ENCODE data around the gene VPS16.

Gene VPS16

DNA sequence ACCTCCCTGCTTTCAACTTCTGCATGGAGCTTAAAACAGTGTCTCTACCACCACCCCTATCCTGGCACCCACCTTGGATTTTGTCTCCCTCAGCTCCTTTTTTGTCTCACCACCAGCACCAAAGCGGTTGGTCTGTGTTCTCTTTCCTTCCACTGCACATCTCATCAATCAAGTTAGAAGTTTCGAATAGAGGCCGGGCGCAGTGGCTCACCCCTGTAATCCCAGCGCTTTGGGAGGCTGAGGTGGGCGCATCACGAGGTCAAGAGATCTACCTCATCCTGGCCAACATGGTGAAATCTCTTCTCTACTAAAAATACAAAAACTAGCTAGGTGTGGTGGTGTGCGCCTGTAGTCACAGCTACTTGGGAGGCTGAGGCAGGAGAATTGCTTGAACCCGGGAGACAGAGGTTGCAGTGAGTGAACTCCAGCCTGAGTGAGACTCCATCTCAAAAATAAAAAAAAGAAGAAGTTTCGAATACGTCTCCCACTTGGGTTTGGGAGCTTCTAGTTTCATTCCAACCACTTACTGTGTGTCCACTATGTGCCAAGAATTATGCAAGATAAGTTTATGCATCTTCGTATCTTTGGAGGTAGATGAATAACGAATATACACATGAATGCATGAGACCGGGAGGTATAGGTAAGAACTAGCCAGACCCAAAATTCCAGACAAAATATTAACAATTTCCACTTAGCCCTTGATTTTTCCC, 6.0 kb upstream of the VPS16 start:
- in situ Hi-C loops (cut with MboI; ENCODE audit: low sequenced_read_pairs), result no loop called here

DNA sequence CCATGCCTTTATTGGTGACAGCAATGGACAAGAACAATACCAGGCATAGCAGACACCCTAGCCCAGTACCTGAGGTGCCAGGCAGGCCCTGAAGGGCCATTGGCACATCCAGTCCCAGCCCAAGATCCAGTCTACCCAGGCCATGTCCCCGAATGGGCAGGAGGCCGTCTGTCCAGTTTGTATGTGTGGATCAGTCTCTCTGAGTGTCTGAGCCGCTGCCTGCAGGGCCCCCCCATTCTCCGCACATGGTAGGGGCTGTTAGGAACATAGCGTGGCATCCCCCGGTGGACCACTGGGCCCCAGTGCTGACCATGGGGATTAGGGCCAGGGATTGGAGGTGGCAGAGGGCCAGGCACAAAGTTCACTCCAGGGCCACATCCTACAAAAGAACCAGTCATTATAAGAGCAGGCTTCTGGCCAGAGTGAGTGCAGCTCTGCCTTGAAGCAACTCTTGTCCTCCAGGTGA, 5.2 kb upstream of the VPS16 start:
- in situ Hi-C loops (cut with MboI; ENCODE audit: low sequenced_read_pairs), result no loop called here

DNA sequence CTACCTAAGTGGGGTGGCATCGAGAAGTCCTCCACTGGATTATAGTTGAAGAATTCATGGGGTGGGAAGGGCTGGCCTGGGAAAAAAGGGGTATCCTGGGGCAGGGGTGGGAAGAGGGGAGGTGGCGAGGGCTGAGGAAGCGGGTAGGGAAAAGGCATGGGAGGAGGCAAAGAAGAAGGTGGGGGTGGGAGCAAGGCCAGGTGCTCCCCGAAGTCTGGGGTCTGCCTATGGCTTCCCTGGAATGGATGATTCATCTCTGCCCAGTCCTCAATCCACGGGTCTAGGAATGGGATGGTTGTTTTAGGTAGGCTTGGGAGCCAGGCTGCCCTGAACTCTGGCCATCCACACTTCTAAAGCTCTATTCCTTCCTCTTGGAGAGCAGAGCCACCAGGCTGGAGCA, 4.5 kb upstream of the VPS16 start:
- in situ Hi-C loops (cut with MboI; ENCODE audit: low sequenced_read_pairs), result no loop called here

DNA sequence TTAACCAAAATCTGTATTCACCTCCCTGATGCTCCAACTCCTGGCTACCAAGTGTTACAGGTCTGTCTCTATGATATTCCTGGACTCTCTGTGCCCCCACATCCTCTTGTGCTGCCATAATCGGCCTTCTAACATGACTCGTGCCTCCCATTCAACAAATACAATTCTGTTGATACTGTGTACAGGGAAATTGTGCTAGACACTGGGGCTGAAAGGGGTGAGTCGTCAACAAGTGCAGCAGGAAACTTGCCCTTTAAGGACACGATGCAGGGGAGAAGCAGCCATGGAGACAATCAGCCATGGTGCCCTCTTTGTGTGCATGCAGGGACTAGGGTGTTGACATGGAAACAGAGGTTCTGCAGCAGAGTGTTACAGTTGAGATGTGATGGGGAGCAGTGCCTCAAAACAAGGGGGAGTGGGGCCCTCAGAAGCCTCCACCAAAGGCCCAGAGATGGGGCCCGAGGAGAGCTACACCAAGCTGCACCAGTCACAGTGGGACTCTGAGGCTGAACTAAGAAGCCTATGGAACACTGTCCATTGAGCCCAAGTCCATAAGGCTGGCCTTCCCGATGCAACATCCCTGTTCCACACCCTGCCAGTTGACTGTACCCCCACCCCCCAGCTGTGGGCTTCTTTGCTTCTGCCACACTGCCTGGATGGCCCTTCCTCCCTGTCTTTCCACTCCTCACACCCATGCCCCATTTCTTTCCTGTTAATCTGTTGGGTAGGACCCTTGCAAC, 3.2 kb upstream of the VPS16 start:
- in situ Hi-C loops (cut with MboI; ENCODE audit: low sequenced_read_pairs), result no loop called here

DNA sequence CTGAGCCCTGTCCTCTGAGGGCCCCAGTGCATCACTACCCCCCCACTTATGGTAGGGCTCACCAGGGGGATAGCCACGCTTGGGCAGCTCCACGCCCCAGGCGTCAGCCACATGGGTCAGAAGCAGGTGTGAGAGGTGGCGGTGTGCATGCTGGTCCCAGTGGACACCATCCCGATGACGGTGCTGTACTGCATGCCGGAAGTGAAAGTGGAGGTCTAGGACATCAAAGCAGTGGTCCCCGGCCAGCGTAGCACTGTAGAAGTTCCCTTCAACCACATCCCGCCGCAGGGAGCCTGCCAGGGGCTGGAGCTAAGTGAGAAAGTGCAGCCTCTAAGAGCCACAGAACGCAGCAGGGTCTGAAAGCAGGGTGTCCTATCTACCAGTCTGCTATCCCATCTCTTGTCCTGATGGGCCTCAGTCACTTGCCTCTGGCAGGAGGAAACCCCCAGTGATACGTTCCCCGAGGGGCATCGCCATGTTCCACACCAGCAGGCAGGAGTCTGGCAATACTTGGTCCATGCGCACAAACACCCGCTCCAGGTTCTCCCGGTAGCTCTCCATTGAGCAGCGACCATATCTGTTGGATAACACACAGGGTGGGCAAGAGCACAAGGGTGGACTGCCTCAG, 2.3 kb upstream of the VPS16 start:
- in situ Hi-C loops (cut with MboI; ENCODE audit: low sequenced_read_pairs), result no loop called here

DNA sequence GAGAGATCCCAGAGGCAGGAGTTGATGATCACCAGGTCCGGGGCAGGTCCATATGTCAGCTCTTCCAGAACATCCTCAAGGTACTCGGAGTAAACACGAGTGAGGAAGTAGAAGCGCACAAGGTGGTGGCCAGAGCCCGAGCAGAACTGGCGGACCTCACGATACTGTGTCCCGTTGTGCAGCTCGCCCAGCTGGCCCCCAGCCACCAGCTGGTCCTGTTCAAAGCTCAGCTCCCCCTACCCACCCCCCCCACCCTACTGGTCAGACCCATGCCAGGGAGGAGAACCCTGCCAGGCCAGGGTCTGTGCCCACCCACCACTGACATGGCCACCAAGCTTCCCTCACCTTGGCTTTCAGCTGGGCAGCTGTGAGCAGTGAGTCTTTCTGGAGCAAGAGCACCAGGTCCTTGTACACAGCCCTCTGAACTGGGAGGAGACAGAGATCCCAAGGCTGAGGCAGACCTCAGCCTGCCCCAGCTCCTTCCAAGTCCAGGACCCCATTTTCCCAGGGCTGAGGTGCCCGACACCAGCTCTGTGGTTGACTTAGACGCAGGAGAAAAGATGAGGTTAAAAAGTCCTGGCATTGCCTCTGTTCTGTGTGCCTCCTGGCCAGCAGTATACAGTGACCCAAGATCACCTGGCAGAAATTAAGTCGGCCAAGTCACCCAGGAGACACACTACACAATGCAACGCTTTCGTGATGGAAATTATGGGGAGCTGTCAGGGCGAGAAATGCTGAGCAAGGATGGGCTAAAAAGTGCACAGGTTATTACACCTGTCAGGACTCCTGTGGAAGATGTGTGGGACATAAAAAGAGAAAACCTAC, 1.5 kb upstream of the VPS16 start:
- in situ Hi-C loops (cut with MboI; ENCODE audit: low sequenced_read_pairs), result no loop called here

DNA sequence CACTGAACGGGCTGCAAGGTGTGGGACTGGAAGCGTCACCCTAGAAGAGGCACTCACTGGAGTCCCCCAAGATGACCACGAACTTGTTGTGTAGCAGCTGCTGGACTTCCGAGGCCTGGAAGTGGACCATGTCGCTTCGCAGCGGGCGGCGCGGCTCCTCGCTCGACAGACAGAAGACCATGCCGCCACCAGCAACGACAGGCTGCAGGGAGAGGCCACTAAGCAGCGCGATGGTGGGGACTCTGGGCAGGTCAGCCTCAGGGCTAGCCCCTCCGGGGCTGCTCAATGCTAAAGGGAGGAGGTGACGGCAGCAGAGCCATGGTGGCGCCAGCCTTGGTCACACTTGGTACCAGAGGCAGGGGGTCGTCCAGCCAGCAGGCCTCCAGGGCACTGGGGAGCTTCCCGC, 810 bp upstream of the VPS16 start:
- in situ Hi-C loops (cut with MboI; ENCODE audit: low sequenced_read_pairs), result no loop called here

DNA sequence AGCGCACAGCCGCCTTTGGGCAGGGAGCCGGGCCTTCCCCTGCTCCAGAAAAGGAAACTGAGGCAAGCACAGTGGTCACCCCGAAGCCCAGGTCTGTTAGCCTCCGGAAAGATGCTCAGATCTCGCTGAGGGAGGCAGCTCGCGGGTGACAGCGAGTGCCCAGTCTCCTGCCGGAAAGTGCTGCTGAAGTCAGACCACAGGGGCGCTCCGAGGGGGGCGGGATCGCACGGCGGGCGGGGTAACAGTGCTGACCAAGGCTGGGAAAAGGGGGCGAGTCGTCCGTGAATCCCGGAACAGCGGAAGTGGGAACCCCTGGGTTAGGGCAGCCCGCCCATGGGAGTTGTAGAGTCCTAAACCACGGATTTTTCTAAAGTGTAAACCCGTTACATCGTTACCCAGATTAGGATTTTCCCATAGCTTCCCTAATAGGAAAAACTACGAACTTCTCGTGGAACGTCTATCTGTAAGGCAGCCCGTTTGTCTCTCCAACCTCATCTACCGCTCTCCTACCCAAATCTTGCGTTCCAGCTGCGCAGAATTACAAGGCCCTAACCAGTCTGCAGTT, 504 bp downstream of the VPS16 start:
- in situ Hi-C loops (cut with MboI; ENCODE audit: low sequenced_read_pairs), result no loop called here

DNA sequence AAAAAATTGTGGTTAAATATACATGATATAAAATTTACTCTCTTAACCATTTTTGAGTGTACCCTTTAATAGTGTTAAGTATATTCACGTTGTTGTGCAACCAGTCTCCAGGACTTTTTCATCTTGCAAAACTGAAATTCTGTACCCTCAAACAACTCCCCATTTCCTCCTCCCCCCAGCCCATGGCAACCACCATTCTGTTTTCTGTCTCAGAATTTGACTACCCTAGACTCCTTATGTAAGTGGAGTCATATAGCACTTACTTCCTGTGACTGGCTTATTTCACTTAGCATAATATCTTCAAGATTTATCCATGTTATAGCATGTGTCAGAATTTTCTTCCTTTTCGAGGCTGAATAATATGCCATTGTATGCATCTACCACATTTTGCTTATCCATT, 5.1 kb downstream of the VPS16 start:
- in situ Hi-C loops (cut with MboI; ENCODE audit: low sequenced_read_pairs), result no loop called here

DNA sequence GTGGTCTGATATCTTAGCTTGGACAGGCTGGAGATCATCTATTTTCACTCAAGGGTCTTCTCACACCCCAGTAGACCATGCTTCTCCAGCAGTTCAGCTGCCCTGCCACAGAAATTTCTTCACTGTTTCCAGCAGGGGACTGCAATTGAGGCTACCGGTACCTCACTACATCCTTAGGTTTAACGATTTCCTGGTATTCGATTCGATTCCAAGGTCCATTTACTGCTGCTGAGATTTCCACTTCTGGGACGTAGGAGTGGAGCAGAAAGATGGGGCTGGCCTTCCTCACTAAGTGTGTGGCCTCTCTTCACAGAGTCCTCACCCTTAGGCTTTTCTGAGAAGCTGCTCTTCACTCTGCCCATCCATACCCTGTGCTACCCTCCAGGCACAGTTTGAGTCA, 6.2 kb downstream of the VPS16 start:
- in situ Hi-C loops (cut with MboI; ENCODE audit: low sequenced_read_pairs), result no loop called here

DNA sequence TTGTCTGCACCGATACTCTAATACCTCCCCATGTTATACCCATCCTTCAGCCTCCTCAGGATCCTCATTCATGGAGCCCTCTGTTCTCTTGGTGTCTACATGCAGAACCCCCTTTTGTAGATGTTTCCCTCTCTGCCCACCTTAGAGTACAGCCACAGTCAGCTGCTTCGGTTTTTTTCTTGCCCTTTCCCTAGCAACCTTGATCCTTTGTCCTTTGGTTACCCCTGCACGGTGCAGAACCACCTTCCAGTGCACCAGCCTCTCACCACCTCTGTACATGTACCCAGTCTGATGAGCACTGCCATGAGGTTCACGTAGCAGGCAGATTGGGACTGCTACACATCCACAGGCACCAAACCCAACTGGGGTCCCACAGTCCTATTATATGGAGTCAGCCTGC, 7.3 kb downstream of the VPS16 start:
- in situ Hi-C loops (cut with MboI; ENCODE audit: low sequenced_read_pairs), result no loop called here

DNA sequence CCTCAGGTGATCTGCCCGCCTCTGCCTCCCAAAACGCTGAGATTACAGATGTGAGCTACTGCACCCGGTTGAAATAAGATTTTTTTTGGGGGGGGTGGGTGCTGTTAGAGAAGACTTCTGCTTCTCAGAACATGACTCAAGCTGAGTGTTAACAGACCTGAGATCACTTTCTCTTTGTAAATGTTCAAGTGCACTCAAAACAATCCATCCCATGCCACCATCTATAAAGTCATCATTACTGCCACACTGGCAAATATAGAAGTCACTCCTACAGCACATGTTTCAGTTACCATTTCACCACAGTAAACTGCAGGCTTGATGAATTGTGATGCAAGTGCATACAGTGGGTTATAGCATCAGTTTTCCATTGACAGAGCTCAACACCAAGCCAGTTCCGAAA, 9.0 kb downstream of the VPS16 start:
- in situ Hi-C loops (cut with MboI; ENCODE audit: low sequenced_read_pairs), result no loop called here

DNA sequence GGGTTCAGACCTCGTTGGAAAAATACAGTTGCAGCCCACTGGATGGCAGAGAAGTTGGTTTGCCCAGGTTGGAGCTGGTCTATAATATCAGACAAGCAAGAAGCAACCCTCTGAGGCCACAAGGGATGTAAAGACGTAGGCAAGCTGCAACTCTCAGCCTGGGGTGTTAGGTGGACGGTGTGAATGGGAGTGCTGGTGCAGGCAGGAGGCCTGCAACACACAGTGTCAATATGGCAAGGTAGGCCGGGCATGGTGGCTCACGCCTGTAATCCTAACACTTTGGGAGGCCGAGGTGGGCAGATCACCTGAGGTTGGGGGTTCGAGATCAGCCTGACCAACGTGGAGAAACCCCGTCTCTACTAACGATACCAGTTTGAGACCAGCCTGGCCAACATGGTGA, 10.5 kb downstream of the VPS16 start:
- in situ Hi-C loops (cut with MboI; ENCODE audit: low sequenced_read_pairs), result no loop called here

DNA sequence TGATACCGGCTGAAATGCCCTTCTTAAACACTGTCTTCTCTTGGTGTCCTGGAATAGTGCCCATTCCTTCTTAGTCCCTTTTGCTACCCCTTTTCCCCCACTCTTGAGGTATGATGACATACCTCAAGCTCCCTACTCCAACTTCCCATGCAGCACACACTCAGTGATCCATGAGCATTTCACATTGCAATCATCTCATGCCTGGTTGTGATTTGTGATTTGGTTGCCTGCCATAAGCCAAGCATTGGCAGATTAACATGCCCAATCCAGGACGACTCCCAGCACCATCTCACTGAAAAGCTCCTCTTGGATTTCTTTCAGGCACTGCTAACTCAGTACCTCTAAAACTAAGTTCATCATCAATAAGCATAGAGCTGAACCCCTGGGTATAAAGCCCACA, 18.0 kb downstream of the VPS16 start:
- in situ Hi-C loops (cut with MboI; ENCODE audit: low sequenced_read_pairs), result no loop called here

DNA sequence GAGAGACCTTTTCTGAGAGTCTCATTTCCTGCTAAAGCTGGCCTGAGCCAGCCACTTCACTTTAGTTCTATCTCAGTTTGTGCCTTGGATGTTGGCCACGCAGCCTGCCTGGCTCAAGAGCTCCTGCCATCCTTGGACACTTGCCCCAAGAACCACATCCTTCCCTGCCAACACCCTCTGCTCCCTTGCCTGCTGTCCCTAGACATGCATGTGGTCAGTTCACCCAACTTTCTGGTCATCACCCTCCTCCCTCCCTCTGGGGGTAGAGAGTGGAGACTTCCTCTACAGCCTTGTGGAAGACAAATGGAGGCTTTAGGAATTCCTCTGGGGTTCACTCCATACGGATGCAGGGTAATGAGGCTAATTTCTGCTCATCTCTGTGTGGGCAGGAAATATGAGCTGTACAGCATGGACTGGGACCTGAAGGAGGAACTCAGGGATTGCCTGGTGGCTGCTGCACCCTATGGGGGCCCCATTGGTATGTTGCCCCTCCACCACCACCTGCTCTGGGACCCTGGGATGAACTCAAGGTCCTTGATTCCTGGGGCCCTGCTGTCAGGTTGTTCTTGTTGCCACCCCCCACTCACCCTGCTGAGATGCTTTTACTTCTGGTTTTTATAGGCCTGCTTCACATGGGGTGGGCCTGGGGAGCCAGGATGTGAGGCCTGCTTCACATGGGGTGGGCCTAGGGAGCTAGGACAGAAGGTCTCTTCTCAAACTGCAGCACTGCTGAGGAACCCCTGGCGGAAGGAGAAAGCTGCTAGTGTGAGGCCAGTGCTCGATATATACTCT, 19.0 kb downstream of the VPS16 start:
- in situ Hi-C loops (cut with MboI; ENCODE audit: low sequenced_read_pairs), result no loop called here

DNA sequence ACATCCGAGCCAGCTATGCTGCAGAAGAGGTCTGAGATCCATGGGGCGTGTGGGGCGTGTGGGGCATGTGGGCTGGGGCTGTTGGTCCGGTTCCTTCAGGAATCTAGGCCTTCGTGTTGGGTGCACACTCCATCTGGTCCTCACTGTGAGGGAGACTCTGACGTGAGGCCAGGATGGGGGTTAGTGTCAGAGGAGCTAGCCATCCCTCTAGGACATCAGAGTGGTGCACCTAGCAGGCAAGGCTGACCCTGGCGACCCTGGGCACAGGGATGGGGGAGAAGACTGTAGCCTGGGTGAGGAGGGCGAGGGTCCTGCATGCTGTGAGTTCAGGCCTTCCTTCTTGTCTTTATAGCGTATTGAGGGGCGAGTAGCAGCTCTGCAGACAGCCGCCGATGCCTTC, 24.1 kb downstream of the VPS16 start:
- in situ Hi-C loops (cut with MboI; ENCODE audit: low sequenced_read_pairs), result no loop called here

DNA sequence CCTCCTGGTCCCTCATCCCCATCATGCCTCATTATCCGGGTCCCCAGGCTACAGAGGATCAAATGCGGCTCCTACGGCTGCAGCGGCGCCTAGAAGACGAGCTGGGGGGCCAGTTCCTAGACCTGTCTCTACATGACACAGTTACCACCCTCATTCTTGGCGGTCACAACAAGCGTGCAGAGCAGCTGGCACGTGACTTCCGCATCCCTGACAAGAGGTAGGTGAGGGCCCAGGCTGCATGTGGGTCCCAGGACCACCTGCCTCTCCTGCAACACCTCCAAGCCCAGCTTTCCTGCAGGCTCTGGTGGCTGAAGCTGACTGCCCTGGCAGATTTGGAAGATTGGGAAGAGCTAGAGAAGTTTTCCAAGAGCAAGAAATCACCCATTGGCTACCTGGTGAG, 24.6 kb downstream of the VPS16 start:
- in situ Hi-C loops (cut with MboI; ENCODE audit: low sequenced_read_pairs), result no loop called here

DNA sequence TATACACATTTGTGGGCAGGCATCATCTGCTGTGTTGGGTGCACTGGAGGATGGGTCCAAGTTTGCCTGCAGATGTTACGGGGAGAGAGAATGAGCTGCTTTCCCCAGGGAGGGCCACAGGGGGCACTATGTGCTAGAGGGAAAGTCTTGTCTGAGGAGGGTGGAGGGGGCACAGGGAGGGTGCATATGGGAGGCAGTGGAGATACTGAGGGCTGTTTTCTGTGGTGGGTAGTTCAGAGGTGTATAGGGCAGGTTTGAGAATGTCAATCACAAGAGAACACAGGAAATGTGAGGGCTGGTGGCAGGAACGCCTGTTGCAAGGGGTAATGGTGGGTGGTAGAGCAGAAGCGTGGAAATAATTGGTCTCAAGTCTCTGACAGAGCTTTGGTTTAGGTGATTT, 25.1 kb downstream of the VPS16 start:
- in situ Hi-C loops (cut with MboI; ENCODE audit: low sequenced_read_pairs), result no loop called here

DNA sequence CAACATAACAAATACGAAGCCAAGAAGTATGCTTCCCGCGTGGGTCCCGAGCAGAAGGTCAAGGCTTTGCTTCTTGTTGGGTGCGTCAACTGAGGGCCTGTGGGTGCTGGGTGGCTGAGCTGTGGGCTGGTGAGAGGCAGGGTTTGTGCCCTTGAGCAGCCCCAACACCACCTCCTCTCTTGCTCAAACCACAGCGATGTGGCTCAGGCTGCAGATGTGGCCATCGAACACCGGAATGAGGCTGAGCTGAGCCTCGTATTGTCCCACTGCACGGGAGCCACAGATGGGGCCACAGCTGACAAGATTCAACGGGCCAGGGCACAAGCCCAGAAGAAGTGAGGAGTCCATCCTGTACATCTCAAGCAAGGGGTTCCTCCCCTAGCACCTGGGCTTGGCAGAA, 25.7 kb downstream of the VPS16 start:
- in situ Hi-C loops (cut with MboI; ENCODE audit: low sequenced_read_pairs), result no loop called here
